A673 (cell line): Measurements from ENCODE around the gene C5.

Experiments
- CTCF ChIP-seq: fragments of 300-800, 200-600 bp; sonication (generic); conservative IDR thresholded peaks from 2 replicates; pipeline ENCODE4 v1.5.1; 2017; ENCODE audit warnings: low read depth, mild to moderate bottlenecking, antibody characterized with exemption, low read length, moderate library complexity, mixed read lengths
- EZH2 ChIP-seq: fragments of 200-600 bp; sonication (generic); IDR thresholded peaks from 2 replicates; pipeline ENCODE4 v1.6.1; 2017; ENCODE audit warnings: borderline replicate concordance, low read depth, mild to moderate bottlenecking, mixed read lengths, antibody characterized with exemption, low read length; ENCODE audit not compliant: poor library complexity, severe bottlenecking

- TF ChIP-seq CTCF (no peak), EZH2 (no peak)
These were observed 131.9 kb downstream of the C5 start for GRCh38 chr9:120917929-120918762.
